SJCRH30 (cell line): ENCODE data around the gene PAPPA2. TPM values are rescaled to one million over a fixed set of nuclear protein-coding genes. Genes with fewer than 3 reads are reported as not detected.
"Not testable (repeated sequence)": the region's sequence is repeated elsewhere in the genome, so short reads cannot be mapped to it uniquely, and the experiment has no call there.

Experiments
- DNase-seq, 2 experiments: peaks; one replicate each; pipeline ENCODE4 v3.0.0-alpha.2; 2015 to 2020
- H3K27ac ChIP-seq: fragments of 250-450 bp; sonication (Bioruptor Pico); 2 replicates; pipeline ENCODE4 v1.5.1; 2020; ENCODE audit warnings: mild to moderate bottlenecking, moderate library complexity
- H3K27me3 ChIP-seq: fragments of 250-450 bp; sonication (Bioruptor Pico); 2 replicates; pipeline ENCODE4 v1.5.1; 2020; ENCODE audit warnings: mild to moderate bottlenecking, moderate library complexity
- H3K36me3 ChIP-seq: fragments of 250-450 bp; sonication (Bioruptor Pico); 2 replicates; pipeline ENCODE4 v1.5.1; 2020; ENCODE audit warnings: mild to moderate bottlenecking, moderate library complexity
- H3K4me1 ChIP-seq: fragments of 250-450 bp; sonication (Bioruptor Pico); 2 replicates; pipeline ENCODE4 v1.5.1; 2020; ENCODE audit warnings: mild to moderate bottlenecking, moderate library complexity
- H3K4me3 ChIP-seq: fragments of 250-450 bp; sonication (Bioruptor Pico); 2 replicates; pipeline ENCODE4 v1.5.1; 2020; ENCODE audit warnings: mild to moderate bottlenecking, moderate library complexity
- H3K9me3 ChIP-seq: fragments of 250-450 bp; sonication (Bioruptor Pico); replicated peaks from 2 replicates; pipeline ENCODE4 v1.5.1; 2020; ENCODE audit warnings: mild to moderate bottlenecking, moderate library complexity
- total RNA-seq: library from RNA; depleted of rRNA; stranded (reverse); fragments of >200 nt; shearing (Covaris generic); gene quantifications from 2 replicates; pipeline ENCODE4 v1.2.3, GENCODE V29; 2014

Gene PAPPA2
- total RNA-seq, 1 experiment from 2014 or later: 0.04 TPM

DNA sequence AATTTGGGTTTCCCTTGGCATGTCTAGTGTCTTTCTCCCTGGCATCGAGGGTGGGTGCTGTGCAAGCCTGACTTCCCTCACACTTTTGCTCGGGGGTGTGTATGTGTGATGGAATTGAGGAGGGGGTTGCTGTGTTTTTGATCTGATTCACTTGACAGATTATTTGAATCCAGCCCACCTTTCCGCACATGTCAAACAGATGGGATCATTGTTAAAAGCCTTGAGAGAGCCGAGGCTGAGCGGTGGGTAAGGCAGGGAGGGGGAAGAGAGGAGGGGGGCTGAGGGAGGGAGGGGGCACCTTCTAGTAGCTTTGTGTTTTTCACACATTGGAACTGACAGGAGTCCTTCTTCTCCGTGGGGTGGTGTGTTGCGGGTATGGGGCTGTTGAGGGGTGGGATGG is 90.0 kb downstream of the PAPPA2 start:
- no peak overlapping the region for H3K4me3 ChIP-seq
- no peaks in the 10 kb centered on the region for H3K36me3 ChIP-seq
- no peaks in the 10 kb centered on the region for H3K27me3 ChIP-seq
- no peaks in the 10 kb centered on the region for H3K9me3 ChIP-seq
- no peak for DNase-seq
- no peak overlapping the region for H3K27ac ChIP-seq
- no peaks in the 10 kb centered on the region for H3K4me1 ChIP-seq

DNA sequence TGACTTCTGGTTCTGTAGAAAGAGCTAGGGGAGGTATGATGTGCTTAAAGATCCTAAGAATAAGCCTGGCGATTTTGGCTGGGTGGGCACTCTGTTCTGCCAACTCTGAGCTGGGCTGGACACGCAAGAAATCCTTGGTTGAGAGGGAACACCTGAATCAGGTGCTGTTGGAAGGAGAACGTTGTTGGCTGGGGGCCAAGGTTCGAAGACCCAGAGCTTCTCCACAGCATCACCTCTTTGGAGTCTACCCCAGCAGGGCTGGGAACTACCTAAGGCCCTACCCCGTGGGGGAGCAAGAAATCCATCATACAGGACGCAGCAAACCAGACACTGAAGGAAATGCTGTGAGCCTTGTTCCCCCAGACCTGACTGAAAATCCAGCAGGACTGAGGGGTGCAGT is 93.3 kb downstream of the PAPPA2 start:
- no peaks in the 10 kb centered on the region for H3K27me3 ChIP-seq
- H3K36me3 ChIP-seq: no peaks in the 10 kb centered on the region
- H3K4me1 ChIP-seq: no peaks in the 10 kb centered on the region
- DNase-seq: no peak
- no peak overlapping the region for H3K4me3 ChIP-seq
- H3K27ac ChIP-seq: no peak overlapping the region
- H3K9me3 ChIP-seq: no peaks in the 10 kb centered on the region

DNA sequence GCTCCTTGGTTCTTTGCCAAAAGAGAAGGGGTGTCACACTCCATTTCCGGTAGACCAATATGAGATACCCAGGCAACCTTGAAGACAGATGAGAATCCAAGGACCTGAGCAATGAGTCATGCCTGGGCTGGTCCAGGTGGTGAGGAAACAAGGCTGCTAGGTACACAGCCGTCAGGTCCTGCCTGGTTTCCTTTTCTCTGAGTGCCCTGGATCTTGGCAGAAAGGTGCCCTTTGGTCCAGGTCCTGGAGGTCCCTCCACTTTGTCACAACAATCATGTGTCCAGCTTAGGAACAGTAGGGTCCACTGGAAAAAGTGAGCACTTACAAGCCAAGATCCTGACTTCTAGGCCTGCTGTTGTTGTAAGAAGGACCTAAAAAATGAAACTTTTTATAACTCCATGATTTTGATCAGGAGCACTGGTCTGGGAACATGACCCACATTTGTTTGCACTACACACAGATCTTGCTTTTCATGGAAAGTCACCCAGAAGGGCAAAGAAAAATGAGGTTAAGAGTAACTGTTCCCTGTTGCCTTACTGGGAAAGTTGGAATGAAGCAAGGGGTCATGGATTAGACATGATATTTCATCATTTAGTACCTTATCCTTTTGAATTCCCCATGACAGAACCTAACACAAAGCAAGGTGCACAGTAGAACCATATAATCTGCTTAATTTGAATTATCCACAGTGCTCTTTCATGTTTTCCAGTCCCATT is 94.7 kb downstream of the PAPPA2 start:
- Histone ChIP-seq H3K36me3 (no peaks in the 10 kb centered on the region), H3K4me1 (no peaks in the 10 kb centered on the region), H3K27me3 (no peaks in the 10 kb centered on the region), H3K27ac (no peak overlapping the region), H3K9me3 (no peaks in the 10 kb centered on the region), H3K4me3 (no peak overlapping the region)
- no peak for DNase-seq

DNA sequence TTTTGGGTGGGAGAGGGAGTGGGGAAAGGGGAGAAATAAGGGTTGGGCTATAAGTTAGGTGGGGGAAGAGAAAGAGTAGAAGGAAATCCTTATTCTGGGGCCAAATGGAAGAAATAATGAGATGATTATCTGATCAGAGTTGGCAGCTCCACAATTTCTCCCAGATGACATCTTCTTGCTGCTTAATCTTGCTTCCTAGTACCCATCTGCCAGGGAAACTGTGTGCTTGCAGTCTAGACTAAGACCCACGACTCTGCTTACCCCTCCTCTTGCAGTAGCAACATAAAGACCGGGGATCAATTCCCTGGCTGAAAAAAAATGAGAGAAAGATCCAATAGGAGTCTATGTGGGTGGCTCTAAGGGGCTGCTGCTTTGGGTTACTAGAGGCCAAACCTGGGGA is 95.6 kb downstream of the PAPPA2 start:
- no peaks in the 10 kb centered on the region for H3K4me1 ChIP-seq
- no peak overlapping the region for H3K4me3 ChIP-seq
- no peaks in the 10 kb centered on the region for H3K36me3 ChIP-seq
- H3K27ac ChIP-seq: no peak overlapping the region
- H3K9me3 ChIP-seq: no peaks in the 10 kb centered on the region
- no peaks in the 10 kb centered on the region for H3K27me3 ChIP-seq
- no peak for DNase-seq

DNA sequence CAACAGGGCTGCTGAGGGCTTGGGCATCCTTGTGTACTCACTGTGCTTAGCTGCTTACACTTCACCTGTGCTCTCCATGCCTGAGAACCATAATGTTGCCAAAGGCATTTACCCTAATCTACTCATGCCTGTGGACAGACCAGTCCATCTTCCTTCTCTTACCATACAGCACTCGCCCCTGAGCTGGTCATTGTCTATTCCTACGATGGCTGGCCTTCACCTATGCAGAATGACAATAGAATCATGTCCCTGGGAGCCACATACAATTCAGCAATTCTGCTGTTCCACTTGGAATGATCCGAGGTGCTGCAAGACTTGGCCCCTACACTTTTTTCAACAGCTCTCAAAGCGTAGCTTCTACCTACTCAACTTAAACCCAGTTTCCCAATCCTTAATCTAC is 96.5 kb downstream of the PAPPA2 start:
- no peak overlapping the region for H3K4me3 ChIP-seq
- H3K36me3 ChIP-seq: no peaks in the 10 kb centered on the region
- no peaks in the 10 kb centered on the region for H3K27me3 ChIP-seq
- no peaks in the 10 kb centered on the region for H3K4me1 ChIP-seq
- H3K9me3 ChIP-seq: no peaks in the 10 kb centered on the region
- no peak overlapping the region for H3K27ac ChIP-seq
- DNase-seq: peak in 1 of 2 experiments; percentile 3

DNA sequence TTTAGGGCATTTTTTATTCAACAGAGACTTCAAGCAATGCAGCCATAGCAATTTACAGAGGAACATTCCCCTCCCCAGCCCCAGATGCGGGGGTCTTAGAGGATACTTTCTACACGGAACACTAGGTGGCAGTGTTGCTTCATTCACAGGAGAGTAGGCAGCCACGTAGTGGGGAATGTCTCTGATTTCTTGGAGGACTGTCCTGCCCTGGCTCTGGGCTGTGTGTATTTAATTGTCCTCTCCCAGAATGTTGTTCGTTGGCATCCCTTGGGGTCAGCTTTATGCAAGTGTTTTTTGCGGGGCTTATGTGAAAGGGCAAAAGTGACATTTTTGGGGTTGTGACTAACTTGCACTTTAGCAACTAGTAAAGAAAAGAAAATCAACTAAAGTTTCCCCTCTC is 96.9 kb downstream of the PAPPA2 start:
- Histone ChIP-seq H3K36me3 (no peaks in the 10 kb centered on the region), H3K9me3 (no peaks in the 10 kb centered on the region), H3K27ac (no peak overlapping the region), H3K4me3 (no peak overlapping the region), H3K4me1 (no peaks in the 10 kb centered on the region), H3K27me3 (no peaks in the 10 kb centered on the region)
- peak; percentile 29 to 76 for DNase-seq

DNA sequence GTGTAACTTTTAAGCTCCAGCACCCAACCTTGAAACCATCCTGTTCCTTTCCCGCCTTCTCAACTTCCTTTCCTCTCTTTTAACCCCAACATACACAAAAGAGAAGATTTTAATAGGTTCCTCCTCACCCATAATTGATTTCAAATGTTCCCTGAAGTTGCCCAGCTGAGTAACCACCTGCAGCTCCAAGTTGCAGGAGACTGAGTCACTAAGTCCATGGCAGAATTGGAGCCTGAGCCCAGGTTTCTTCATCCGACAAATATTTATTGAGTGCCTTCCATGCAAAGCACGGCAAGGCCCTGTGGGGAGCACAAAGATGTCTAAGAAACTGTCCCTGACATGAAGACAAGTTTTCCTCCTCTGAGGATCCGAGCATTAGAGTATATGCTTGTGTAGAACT is 97.7 kb downstream of the PAPPA2 start:
- Histone ChIP-seq H3K4me3 (no peak overlapping the region), H3K27me3 (no peaks in the 10 kb centered on the region), H3K36me3 (no peaks in the 10 kb centered on the region), H3K4me1 (no peaks in the 10 kb centered on the region), H3K9me3 (no peaks in the 10 kb centered on the region), H3K27ac (no peak overlapping the region)
- DNase-seq: no peak

DNA sequence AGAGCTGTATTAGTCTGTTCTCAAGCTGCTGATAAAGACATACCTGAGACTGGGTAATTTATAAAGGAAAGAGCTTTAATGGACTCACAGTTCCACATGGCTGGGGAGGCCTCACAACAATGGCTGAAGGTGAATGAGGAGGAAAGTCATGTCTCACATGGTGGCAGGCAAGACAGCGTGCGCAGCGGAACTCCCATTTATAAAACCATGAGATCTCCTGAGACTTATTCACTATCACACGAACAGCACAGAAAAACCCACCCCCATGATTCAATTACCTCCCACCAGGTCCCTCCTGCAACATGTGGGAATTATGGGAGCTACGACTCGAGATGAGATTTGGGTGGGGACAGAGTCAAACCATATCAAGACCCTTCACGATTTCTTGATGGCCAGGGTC is 98.8 kb downstream of the PAPPA2 start:
- not testable (repeated sequence) for H3K27ac ChIP-seq, H3K36me3 ChIP-seq, H3K4me3 ChIP-seq, DNase-seq, H3K4me1 ChIP-seq, H3K27me3 ChIP-seq, H3K9me3 ChIP-seq

DNA sequence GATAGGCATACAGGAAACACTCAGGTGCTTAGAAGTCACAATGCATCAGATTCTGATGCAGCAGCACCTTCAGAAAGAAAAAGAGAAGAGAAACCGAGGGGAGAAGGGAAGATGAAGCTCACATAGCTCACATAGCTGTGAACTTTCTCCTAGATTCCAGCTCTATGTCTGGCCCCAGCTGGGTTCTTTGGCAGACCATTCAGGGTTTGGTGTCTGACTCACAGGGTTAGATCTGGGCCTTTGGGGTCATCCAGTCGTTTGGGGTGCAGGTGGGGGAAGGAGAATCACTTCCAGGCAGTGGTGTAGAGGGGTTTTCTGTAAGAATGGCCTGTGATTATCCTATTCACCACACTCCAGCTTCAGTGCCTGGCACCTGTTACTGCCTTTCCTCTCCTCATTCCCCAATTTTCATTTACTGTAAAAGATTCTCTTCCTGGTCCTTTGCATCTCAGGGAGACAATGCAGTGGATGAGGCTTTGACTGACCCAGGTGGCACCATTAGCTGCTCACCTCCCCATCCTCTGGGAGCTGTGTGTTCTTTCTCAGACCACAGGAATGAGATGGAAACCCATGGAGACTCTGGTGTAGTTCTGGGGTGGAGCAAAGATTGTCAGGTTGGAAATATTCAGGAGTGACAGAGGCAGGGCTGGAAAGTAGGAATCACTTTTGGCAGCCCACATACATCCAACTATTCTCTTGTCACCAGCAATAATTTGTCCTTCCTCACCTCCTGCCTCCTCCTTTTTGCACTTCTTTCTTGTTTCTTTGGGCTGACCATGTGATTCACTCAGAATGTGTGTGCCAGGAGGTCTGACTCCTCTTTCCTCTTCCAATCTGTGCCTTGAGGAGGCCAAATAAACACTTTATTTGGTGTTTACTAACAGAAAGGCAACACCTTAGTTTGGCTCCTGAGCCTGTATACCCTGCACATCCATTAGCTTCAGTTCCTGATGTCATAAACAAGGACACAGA is 103.3 kb downstream of the PAPPA2 start:
- Histone ChIP-seq H3K4me1 (no peaks in the 10 kb centered on the region), H3K4me3 (no peak overlapping the region), H3K9me3 (no peaks in the 10 kb centered on the region), H3K27me3 (no peaks in the 10 kb centered on the region), H3K36me3 (no peaks in the 10 kb centered on the region), H3K27ac (no peak overlapping the region)
- no peak for DNase-seq

DNA sequence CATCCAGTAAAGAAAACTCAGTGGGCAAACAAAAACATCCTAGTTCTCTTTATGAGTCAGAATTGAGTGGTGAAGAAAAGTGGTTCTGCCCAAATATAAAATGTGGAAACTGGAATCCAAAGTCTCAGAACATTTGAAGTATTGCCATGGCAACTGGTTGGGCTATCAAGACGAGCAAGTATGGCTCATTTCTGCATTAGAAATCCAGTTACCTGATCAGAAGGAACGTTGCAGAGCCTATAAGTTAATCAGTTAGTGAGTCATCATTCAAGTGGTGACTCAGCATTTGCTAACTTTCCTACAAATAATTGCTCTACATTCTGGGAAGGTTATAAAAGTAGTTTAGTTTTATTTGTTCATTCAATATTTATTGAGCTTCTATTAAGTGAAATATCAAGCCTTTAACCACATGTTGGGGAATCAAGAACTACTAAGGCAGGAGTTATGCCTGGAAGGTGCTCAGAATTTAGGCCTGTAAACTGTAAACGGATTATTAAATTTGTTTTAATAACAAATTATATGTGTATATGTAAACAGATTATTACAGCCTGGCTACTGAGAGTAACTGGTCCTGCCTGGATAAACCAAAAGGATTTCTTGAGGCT is 104.3 kb downstream of the PAPPA2 start:
- H3K36me3 ChIP-seq: no peaks in the 10 kb centered on the region
- no peak overlapping the region for H3K4me3 ChIP-seq
- DNase-seq: no peak
- no peak overlapping the region for H3K27ac ChIP-seq
- no peaks in the 10 kb centered on the region for H3K9me3 ChIP-seq
- H3K27me3 ChIP-seq: no peaks in the 10 kb centered on the region
- H3K4me1 ChIP-seq: no peaks in the 10 kb centered on the region

DNA sequence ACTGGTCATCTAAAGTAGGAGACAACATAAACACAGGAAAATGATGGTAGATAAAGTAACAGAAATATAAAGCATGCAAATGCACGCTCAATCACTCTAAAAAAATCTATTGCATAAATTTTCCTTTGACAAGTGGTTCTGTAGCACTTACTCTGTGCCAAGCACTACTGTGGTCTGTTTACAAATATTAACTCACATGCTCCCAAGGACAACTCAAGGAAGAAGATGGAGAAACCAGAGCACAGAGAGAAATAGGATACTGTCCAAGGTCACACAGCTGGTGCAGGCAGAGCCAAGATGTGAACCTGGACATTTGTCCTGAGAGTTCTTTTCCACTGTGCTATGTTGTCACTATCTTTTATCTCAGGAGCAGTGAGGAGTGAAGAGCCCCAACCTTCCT is 105.2 kb downstream of the PAPPA2 start:
- Histone ChIP-seq H3K27ac (no peak overlapping the region), H3K36me3 (no peaks in the 10 kb centered on the region), H3K27me3 (no peaks in the 10 kb centered on the region), H3K4me1 (no peaks in the 10 kb centered on the region), H3K9me3 (no peaks in the 10 kb centered on the region), H3K4me3 (no peak overlapping the region)
- no peak for DNase-seq

DNA sequence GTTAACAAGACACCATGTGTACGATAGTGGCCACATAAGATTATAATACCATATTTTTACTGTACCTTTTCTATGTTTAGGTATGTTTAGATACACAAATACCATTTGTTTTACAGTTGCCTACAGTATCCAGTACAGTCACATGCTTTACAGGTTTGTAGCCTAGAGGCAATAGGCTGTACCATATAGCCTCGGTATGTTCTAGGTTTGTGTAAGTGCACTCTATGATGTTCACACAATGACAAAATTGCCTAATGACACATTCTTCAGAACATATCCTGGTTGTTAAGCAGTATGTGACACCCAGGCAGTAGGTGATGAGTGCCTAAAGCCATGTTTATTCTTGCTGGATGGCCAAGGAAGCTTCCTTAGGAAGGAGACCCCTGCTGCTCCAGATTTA is 111.8 kb downstream of the PAPPA2 start:
- no peak overlapping the region for H3K4me3 ChIP-seq
- no peak overlapping the region for H3K27ac ChIP-seq
- no peaks in the 10 kb centered on the region for H3K27me3 ChIP-seq
- H3K9me3 ChIP-seq: no peaks in the 10 kb centered on the region
- DNase-seq: no peak
- H3K4me1 ChIP-seq: no peaks in the 10 kb centered on the region
- H3K36me3 ChIP-seq: no peaks in the 10 kb centered on the region

DNA sequence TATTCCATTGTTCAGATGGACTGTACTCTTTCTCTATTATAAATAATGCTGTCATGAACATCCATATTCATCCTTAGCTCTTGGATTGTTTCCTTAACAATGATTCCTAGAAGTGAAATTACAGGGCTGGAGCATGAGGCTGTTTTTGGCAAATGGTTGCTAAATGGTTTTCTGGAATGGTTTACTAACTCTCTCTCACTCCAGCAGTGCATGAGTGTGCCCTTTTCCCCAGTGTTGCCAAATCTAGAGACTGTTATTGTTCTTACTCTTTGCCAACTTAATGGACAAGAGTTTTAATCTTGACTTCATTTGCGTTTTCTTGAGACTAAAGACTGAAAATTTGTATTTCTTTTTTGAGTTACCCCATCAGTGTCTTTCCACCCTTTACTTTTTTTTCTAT is 113.0 kb downstream of the PAPPA2 start:
- no peak overlapping the region for H3K27ac ChIP-seq
- no peaks in the 10 kb centered on the region for H3K9me3 ChIP-seq
- no peak for DNase-seq
- no peak overlapping the region for H3K4me3 ChIP-seq
- no peaks in the 10 kb centered on the region for H3K27me3 ChIP-seq
- no peaks in the 10 kb centered on the region for H3K36me3 ChIP-seq
- H3K4me1 ChIP-seq: no peaks in the 10 kb centered on the region

DNA sequence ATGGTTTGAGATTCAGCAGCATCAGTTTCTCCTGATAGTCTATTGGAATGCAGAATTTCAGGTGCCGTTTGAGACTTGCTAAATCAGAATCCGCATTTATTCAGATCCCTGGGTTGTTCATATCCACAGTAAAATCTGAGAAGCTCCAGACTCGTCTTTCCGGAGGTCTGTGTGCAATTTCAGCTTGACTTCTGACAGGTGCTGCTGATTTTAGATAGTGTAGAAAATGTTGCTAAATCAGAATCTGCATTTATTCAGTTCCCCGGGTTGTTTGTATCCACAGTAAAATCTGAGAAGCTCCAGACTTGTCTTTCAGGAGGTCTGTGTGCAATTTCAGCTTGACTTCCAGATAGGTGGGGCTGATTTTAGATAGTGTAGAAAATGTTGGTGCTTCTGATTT is 113.7 kb downstream of the PAPPA2 start:
- no peaks in the 10 kb centered on the region for H3K27me3 ChIP-seq
- no peaks in the 10 kb centered on the region for H3K4me1 ChIP-seq
- H3K27ac ChIP-seq: no peak overlapping the region
- no peak for DNase-seq
- no peak overlapping the region for H3K4me3 ChIP-seq
- H3K36me3 ChIP-seq: no peaks in the 10 kb centered on the region
- no peaks in the 10 kb centered on the region for H3K9me3 ChIP-seq

DNA sequence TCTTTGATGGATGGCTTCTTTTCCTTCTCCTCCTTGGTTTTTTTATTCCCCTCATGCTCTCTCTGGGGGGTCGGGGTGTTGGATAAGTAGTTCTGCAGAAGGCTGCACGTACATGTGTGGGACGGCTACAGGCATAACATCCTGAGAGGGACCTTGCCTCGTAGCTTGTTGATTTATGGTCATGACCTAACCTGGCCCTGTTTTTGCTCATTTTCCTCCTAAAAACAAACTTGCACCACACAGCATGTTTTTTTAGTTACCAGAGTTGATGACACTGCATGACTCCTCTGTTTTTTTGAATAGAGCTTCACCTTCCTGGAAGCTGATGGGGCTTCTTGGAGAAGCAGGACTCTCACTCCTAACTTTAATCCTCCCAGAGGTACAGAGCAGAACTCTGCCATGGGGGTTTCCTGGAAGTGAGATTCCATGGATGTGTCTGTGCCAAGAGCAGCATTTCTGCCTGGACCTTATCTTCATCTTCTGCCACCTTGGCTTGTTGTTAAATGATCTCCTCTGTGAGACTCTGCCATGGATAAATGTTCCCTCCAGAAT is 114.7 kb downstream of the PAPPA2 start:
- H3K27me3 ChIP-seq: no peaks in the 10 kb centered on the region
- H3K4me3 ChIP-seq: no peak overlapping the region
- DNase-seq: no peak
- no peaks in the 10 kb centered on the region for H3K9me3 ChIP-seq
- no peak overlapping the region for H3K27ac ChIP-seq
- no peaks in the 10 kb centered on the region for H3K4me1 ChIP-seq
- H3K36me3 ChIP-seq: no peaks in the 10 kb centered on the region
